HCT116 (cell line): ENCODE results near the gene LRP1B. TPM values are rescaled to one million over a fixed set of nuclear protein-coding genes. Genes with fewer than 3 reads are reported as not detected.

Source experiments
- ATAC-seq: fragments of 200-7000 bp; cut with Tn5 transposase; 2 replicates; pipeline ENCODE4 v1.9.1; 2020; ENCODE audit warnings: mild to moderate bottlenecking, moderate library complexity
- BruUV-seq: library from RNA; stranded (reverse); fragments of 400-500 nt; replicated peaks from 2 replicates; lab custom pipeline; 2021; lab: Mats Ljungman, UMichigan
- CTCF ChIA-PET: fragments of 300-600 bp; sonication (Branson Sonifier 250); formaldehyde crosslinking; loops from one replicate; lab custom pipeline; 2021; ENCODE audit warnings: antibody characterized with exemption; lab: Charles Lee
- POLR2A ChIA-PET: fragments of 300-600, 350-600 bp; sonication (Branson Sonifier 250); formaldehyde crosslinking; loops from one replicate; lab custom pipeline; 2021; ENCODE audit warnings: antibody characterized with exemption; lab: Charles Lee
- RAD21 ChIA-PET, 2 experiments: fragments of 300-600 bp; sonication (Branson Sonifier 250); formaldehyde crosslinking; loops; one replicate each; lab custom pipeline; 2023; ENCODE audit warnings: low total read pairs in 2 of 2; ENCODE audit not compliant: uncharacterized antibody in 2 of 2, unreplicated experiment in 2 of 2, low non-redundant PET in 1 of 2; lab: Charles Lee
- DNase-seq: peaks from one replicate; pipeline ENCODE4 v3.0.0-alpha.2; 2010; ENCODE audit warnings: low read depth, low spot score
- H2AFZ ChIP-seq: fragments of 200-600 bp; shearing (Covaris generic), sonication (generic); 2 replicates; pipeline ENCODE4 v1.6.1; 2017; ENCODE audit warnings: low read depth, mixed run types, mixed read lengths, antibody characterized with exemption, low read length; ENCODE audit not compliant: poor library complexity, severe bottlenecking
- H3K27ac ChIP-seq: 2 replicates; pipeline ENCODE4 v1.5.1; 2012; ENCODE audit warnings: low read depth, low read length
- H3K27me3 ChIP-seq: fragments of 200-600 bp; sonication (generic); 2 replicates; pipeline ENCODE4 v1.6.1; 2016; ENCODE audit warnings: mixed run types, low read length, mixed read lengths; ENCODE audit not compliant: insufficient read depth
- H3K36me3 ChIP-seq, 2 experiments: fragments of 200-500 bp in 1 of 2; fragments of 200-600 bp in 1 of 2; sonication (Bioruptor generic) in 1 of 2; sonication (generic) in 1 of 2; 2 replicates each; pipeline versions ENCODE4 v1.5.1 to v1.6.1; 2014 to 2016; ENCODE audit warnings: low read length in 2 of 2, inconsistent platforms in 1 of 2, mixed read lengths in 1 of 2, mixed run types in 1 of 2; ENCODE audit not compliant: insufficient read depth in 2 of 2, control insufficient read depth in 1 of 2
- H3K4me1 ChIP-seq, 2 experiments: fragments of 200-600 bp in 1 of 2; sonication (generic) in 1 of 2; 2 replicates each; pipeline versions ENCODE4 v1.5.1 to v1.6.1; 2012 to 2017; ENCODE audit warnings: low read length in 2 of 2, inconsistent platforms in 1 of 2, mild to moderate bottlenecking in 1 of 2, mixed read lengths in 1 of 2, mixed run types in 1 of 2, moderate library complexity in 1 of 2; ENCODE audit not compliant: insufficient read depth in 2 of 2, control insufficient read depth in 1 of 2
- H3K4me2 ChIP-seq: fragments of 200-600 bp; sonication (generic); 2 replicates; pipeline ENCODE4 v1.6.1; 2017; ENCODE audit warnings: mixed run types, low read length, mixed read lengths
- H3K4me3 ChIP-seq, 2 experiments: fragments of 200-600 bp in 1 of 2; sonication (generic) in 1 of 2; replicated peaks in 1 of 2; 2 replicates each; pipeline ENCODE4 v1.5.1; 2011 to 2016; ENCODE audit warnings: low read length in 2 of 2, control low read depth in 1 of 2, low read depth in 1 of 2, mild to moderate bottlenecking in 1 of 2, mixed read lengths in 1 of 2, mixed run types in 1 of 2
- H3K79me2 ChIP-seq: fragments of 200-600 bp; sonication (generic); 2 replicates; pipeline ENCODE4 v1.6.1; 2017; ENCODE audit warnings: mild to moderate bottlenecking, mixed run types, low read length, moderate library complexity, mixed read lengths; ENCODE audit not compliant: insufficient read depth
- H3K9ac ChIP-seq: fragments of 200-600 bp; sonication (generic); 2 replicates; pipeline ENCODE4 v1.6.1; 2016; ENCODE audit warnings: low read length, mixed read lengths
- H3K9me2 ChIP-seq: fragments of 200-600 bp; sonication (generic), shearing (Covaris generic); 2 replicates; pipeline ENCODE4 v1.6.1; 2017; ENCODE audit warnings: mixed run types, mild to moderate bottlenecking, moderate library complexity; ENCODE audit not compliant: insufficient read depth
- H3K9me3 ChIP-seq, 2 experiments: fragments of 200-500 bp in 1 of 2; fragments of 200-600 bp in 1 of 2; sonication (Bioruptor generic) in 1 of 2; sonication (generic) in 1 of 2; 2 replicates each; pipeline ENCODE4 v1.6.1; 2014 to 2017; ENCODE audit warnings: low read length in 2 of 2, mixed read lengths in 2 of 2, inconsistent platforms in 1 of 2, low read depth in 1 of 2, mild to moderate bottlenecking in 1 of 2, mixed run types in 1 of 2, moderate library complexity in 1 of 2; ENCODE audit not compliant: control insufficient read depth in 1 of 2, insufficient read depth in 1 of 2
- H4K20me1 ChIP-seq: fragments of 200-600 bp; sonication (generic), shearing (Covaris generic); 2 replicates; pipeline ENCODE4 v1.6.1; 2017; ENCODE audit warnings: mixed run types, mild to moderate bottlenecking, moderate library complexity; ENCODE audit not compliant: insufficient read depth
- CBX3 ChIP-seq: IDR thresholded peaks from 2 replicates; pipeline ENCODE4 v1.6.1; 2012; ENCODE audit warnings: low read depth
- CEBPB ChIP-seq: IDR thresholded peaks from 2 replicates; pipeline ENCODE4 v1.6.1; 2012; ENCODE audit warnings: low read depth
- EGR1 ChIP-seq: IDR thresholded peaks from 2 replicates; pipeline ENCODE4 v1.6.1; 2012; ENCODE audit warnings: low read depth
- ELF1 ChIP-seq: IDR thresholded peaks from 2 replicates; pipeline ENCODE4 v1.6.1; 2012; ENCODE audit warnings: low read depth, borderline replicate concordance
- EZH2 ChIP-seq: fragments of 200-600 bp; sonication (generic); IDR thresholded peaks from 2 replicates; pipeline ENCODE4 v1.6.1; 2017; ENCODE audit warnings: antibody characterized with exemption, mixed run types
- FOSL1 ChIP-seq: IDR thresholded peaks from 2 replicates; pipeline ENCODE4 v1.6.1; 2012; ENCODE audit warnings: low read depth
- JUND ChIP-seq: IDR thresholded peaks from 2 replicates; pipeline ENCODE4 v1.6.1; 2012
- POLR2A ChIP-seq: IDR thresholded peaks from 2 replicates; pipeline ENCODE4 v1.7.0; 2011; ENCODE audit warnings: borderline replicate concordance; ENCODE audit not compliant: insufficient read depth, insufficient read length; ENCODE audit errors: extremely low read depth
- POLR2AphosphoS5 ChIP-seq: IDR thresholded peaks from 2 replicates; pipeline ENCODE4 v1.6.1; 2011; ENCODE audit warnings: mild to moderate bottlenecking, low read depth, low read length, moderate library complexity
- RAD21 ChIP-seq: IDR thresholded peaks from 2 replicates; pipeline ENCODE4 v1.6.1; 2012; ENCODE audit warnings: low read depth, mild to moderate bottlenecking
- SIN3A ChIP-seq: IDR thresholded peaks from 2 replicates; pipeline ENCODE4 v1.6.1; 2012; ENCODE audit warnings: low read depth
- SRF ChIP-seq: IDR thresholded peaks from 2 replicates; pipeline ENCODE4 v1.6.1; 2012; ENCODE audit warnings: low read depth
- YY1 ChIP-seq: IDR thresholded peaks from 2 replicates; pipeline ENCODE4 v1.6.1; 2011; ENCODE audit warnings: low read length, low read depth, moderate library complexity, mild to moderate bottlenecking; ENCODE audit not compliant: insufficient replicate concordance; ENCODE audit errors: extremely low read depth
- ZFX ChIP-seq: fragments of 450-650 bp; IDR thresholded peaks from 2 replicates; pipeline ENCODE4 v1.6.1; 2017
- intact Hi-C: fragments of 100-400 bp; cut with micrococcal nuclease; formaldehyde crosslinking; loops from 2 replicates; pipeline ENCODE4 v1.10.0; 2022
- total RNA-seq: library from RNA; stranded (reverse); gene quantifications from one replicate; pipeline ENCODE4 v1.2.1, GENCODE V29; 2021; ENCODE audit not compliant: unreplicated experiment
- TF ChIP-seq, protein P1 (sequence below): IDR thresholded peaks from 2 replicates; pipeline ENCODE4 v1.6.1; 2012; ENCODE audit warnings: low read depth
- TF ChIP-seq, protein P2 (sequence below): IDR thresholded peaks from 2 replicates; pipeline ENCODE4 v1.6.1; 2012
- TF ChIP-seq, protein P3 (sequence below), 3 experiments: fragments of 200-600 bp in 1 of 3; sonication (generic) in 1 of 3; IDR thresholded peaks in 2 of 3; conservative IDR thresholded peaks in 1 of 3; 2 replicates each; pipeline ENCODE4 v1.5.1; 2012 to 2017; ENCODE audit warnings: low read depth in 2 of 3, low read length in 2 of 3, antibody characterized with exemption in 1 of 3, borderline replicate concordance in 1 of 3, control low read depth in 1 of 3, mild to moderate bottlenecking in 1 of 3, mixed read lengths in 1 of 3, mixed run types in 1 of 3, moderate library complexity in 1 of 3; ENCODE audit not compliant: insufficient read depth in 1 of 3

Gene LRP1B
- total RNA-seq, 1 experiment from 2014 or later: 0.34 TPM

DNA sequence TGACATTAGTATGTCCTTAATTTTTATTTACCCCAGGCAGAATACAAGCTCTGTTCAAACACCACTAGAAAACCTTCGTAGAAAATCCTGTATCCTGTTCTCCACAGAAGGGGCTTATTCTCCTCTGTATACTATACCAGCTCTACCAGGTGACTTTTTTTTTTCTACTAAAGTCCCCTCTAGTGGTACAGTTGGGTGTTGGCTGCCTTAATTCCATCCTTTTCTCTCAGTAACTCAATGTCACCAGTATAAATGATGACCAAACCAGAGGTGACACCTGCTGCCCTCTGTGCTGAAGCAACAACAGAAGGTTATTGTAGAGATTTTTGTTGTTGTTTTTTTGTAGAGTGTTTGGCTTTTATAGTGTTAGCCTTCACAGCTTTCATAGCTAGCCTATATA lies 1322.0 kb downstream of the LRP1B start:
- Histone ChIP-seq H4K20me1 (no peaks in the 10 kb centered on the region), H3K9ac (no peak overlapping the region), H3K79me2 (no peaks in the 10 kb centered on the region), H3K4me2 (no peak overlapping the region), H3K4me1 (no peaks in the 10 kb centered on the region), H3K27ac (no peak overlapping the region), H3K9me2 (no peaks in the 10 kb centered on the region), H3K27me3 (no peaks in the 10 kb centered on the region), H3K9me3 (no peaks in the 10 kb centered on the region), H2AFZ (no peak overlapping the region), H3K36me3 (no peaks in the 10 kb centered on the region), H3K4me3 (no peak overlapping the region)
- DNase-seq: peak; percentile 31
- POLR2A ChIA-PET: no interaction called here
- no TSS peak for BruUV-seq
- CTCF ChIA-PET: interaction anchor here (0.6 to 1.0 kb wide), 2 partner anchors 104 to 1331 kb away, joined by 3 read pairs; no protein-coding TSS in a partner anchor
- TF ChIP-seq POLR2AphosphoS5 (no peak), CEBPB (no peak), JUND (no peak), EZH2 (no peak), CBX3 (no peak), YY1 (no peak), RAD21 (peak; percentile 63), FOSL1 (no peak), POLR2A (no peak), SIN3A (no peak), EGR1 (no peak), SRF (no peak), ELF1 (no peak), ZFX (no peak)
- TF ChIP-seq, protein P1, sequence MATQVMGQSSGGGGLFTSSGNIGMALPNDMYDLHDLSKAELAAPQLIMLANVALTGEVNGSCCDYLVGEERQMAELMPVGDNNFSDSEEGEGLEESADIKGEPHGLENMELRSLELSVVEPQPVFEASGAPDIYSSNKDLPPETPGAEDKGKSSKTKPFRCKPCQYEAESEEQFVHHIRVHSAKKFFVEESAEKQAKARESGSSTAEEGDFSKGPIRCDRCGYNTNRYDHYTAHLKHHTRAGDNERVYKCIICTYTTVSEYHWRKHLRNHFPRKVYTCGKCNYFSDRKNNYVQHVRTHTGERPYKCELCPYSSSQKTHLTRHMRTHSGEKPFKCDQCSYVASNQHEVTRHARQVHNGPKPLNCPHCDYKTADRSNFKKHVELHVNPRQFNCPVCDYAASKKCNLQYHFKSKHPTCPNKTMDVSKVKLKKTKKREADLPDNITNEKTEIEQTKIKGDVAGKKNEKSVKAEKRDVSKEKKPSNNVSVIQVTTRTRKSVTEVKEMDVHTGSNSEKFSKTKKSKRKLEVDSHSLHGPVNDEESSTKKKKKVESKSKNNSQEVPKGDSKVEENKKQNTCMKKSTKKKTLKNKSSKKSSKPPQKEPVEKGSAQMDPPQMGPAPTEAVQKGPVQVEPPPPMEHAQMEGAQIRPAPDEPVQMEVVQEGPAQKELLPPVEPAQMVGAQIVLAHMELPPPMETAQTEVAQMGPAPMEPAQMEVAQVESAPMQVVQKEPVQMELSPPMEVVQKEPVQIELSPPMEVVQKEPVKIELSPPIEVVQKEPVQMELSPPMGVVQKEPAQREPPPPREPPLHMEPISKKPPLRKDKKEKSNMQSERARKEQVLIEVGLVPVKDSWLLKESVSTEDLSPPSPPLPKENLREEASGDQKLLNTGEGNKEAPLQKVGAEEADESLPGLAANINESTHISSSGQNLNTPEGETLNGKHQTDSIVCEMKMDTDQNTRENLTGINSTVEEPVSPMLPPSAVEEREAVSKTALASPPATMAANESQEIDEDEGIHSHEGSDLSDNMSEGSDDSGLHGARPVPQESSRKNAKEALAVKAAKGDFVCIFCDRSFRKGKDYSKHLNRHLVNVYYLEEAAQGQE: no peak
- TF ChIP-seq, protein P2, sequence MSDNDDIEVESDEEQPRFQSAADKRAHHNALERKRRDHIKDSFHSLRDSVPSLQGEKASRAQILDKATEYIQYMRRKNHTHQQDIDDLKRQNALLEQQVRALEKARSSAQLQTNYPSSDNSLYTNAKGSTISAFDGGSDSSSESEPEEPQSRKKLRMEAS: no peak
- TF ChIP-seq, protein P3, sequence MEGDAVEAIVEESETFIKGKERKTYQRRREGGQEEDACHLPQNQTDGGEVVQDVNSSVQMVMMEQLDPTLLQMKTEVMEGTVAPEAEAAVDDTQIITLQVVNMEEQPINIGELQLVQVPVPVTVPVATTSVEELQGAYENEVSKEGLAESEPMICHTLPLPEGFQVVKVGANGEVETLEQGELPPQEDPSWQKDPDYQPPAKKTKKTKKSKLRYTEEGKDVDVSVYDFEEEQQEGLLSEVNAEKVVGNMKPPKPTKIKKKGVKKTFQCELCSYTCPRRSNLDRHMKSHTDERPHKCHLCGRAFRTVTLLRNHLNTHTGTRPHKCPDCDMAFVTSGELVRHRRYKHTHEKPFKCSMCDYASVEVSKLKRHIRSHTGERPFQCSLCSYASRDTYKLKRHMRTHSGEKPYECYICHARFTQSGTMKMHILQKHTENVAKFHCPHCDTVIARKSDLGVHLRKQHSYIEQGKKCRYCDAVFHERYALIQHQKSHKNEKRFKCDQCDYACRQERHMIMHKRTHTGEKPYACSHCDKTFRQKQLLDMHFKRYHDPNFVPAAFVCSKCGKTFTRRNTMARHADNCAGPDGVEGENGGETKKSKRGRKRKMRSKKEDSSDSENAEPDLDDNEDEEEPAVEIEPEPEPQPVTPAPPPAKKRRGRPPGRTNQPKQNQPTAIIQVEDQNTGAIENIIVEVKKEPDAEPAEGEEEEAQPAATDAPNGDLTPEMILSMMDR (IDR thresholded peaks at IDR 0.05 in 2 of 3, conservative IDR thresholded peaks at IDR 0.05 in 1 of 3; ENCODE audit: borderline replicate concordance in 1 of 3, insufficient read depth in 1 of 3, low read depth in 2 of 3, low read length in 2 of 3): peak; percentile 48 to 55 (median 54); a peak in 5 of 6 replicates
- RAD21 ChIA-PET: no interaction called here
- intact Hi-C loops: loop anchor here (5.0 kb wide), 1 partner anchor 643 kb away; no protein-coding TSS in a partner anchor
- ATAC-seq: peak; percentile 86
